Skin of body (tissue), 2 donors: Measurements from ENCODE around the gene LYPD1. TPM values are rescaled to one million over a fixed set of nuclear protein-coding genes. Genes with fewer than 3 reads are reported as not detected.

ENCODE experiments used
- DNase-seq: peaks from one replicate; lab custom pipeline; 2025; lab: John Stamatoyannopoulos, UW
- total RNA-seq: library from RNA; depleted of rRNA; stranded (reverse); fragments of >200 nt; gene quantifications from one replicate; pipeline ENCODE4 v1.2.3, GENCODE V29; 2014

Gene LYPD1
- total RNA-seq, 1 donor from 2014 or later, result 0.99 TPM

DNA sequence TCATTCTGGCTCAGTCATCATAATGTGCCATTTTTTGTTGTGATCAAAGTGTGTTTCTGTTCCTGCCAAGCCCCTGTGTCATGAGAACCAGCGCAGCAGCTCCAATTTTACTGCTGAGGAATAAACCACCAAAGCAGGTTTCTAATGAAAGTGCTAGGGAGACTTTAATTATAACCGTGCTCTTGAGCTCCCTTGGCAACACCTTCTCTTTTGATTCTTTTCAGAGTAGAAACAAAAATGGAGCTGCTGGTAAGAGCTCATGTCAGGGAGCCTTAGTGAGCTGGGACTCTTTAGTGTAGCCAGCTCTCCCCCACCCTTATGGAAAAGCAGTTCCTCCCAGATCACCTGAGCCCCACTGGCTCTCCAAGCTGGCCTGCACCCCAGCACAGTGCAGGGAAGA is 74.3 kb downstream of the LYPD1 start:
- no peak for DNase-seq

DNA sequence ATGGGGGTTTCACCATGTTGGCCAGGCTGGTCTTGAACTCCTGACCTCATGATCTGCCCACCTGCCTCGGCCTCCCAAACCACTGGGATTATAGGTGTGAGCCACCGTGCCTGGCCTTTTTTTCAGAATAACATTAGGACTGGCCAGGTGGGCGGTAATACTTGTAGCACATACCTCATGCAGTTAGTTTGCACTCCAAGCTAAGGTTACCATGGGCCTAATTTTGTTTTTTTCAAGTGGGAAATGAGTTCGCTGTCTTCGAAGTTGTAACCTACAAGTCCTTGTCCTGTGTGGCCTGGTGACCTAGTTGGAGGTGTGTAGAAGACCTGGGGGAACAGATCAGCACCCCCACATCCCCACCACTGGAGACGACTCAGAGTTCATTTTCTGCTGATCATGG is 74.8 kb downstream of the LYPD1 start:
- no peak for DNase-seq
